Measurements from ENCODE around the gene CCDC88C.
A peak's percentile ranks its signal among the peaks of the same experiment; 100 is the strongest.

The CCDC88C gene

DNA sequence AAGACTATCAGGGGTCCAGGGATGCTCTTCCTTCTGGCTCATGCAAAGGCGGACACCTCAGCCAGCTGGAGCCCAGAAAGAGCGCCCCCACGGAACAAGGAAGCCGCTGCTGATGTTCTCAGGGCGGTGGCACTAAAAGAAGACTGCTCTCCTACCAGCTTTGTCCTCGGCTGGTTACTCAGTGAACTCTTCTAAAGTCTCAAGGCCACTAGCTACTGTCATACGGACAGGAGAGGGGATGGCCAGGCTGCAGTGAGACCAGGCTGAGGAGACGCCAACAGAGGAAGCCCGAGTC, 59.6 kb downstream of the CCDC88C start:
- TF ChIP-seq, protein P1, sequence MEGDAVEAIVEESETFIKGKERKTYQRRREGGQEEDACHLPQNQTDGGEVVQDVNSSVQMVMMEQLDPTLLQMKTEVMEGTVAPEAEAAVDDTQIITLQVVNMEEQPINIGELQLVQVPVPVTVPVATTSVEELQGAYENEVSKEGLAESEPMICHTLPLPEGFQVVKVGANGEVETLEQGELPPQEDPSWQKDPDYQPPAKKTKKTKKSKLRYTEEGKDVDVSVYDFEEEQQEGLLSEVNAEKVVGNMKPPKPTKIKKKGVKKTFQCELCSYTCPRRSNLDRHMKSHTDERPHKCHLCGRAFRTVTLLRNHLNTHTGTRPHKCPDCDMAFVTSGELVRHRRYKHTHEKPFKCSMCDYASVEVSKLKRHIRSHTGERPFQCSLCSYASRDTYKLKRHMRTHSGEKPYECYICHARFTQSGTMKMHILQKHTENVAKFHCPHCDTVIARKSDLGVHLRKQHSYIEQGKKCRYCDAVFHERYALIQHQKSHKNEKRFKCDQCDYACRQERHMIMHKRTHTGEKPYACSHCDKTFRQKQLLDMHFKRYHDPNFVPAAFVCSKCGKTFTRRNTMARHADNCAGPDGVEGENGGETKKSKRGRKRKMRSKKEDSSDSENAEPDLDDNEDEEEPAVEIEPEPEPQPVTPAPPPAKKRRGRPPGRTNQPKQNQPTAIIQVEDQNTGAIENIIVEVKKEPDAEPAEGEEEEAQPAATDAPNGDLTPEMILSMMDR (conservative IDR thresholded peaks at IDR 0.05; ENCODE audit: control insufficient read depth, insufficient read depth, low read depth, low read length), result no peak
- no peak overlapping the region for H3K4me3 ChIP-seq (ENCODE audit: control insufficient read depth, low read depth, low read length)
- DNase-seq (ENCODE audit: low read depth), result no peak

- no peak for DNase-seq (ENCODE audit: low read depth)
- no peak overlapping the region for H3K4me3 ChIP-seq (ENCODE audit: control insufficient read depth, low read depth, low read length)
- TF ChIP-seq, protein P1 (conservative IDR thresholded peaks at IDR 0.05; ENCODE audit: control insufficient read depth, insufficient read depth, low read depth, low read length), result no peak
Measured at GRCh38 chr14:91357272-91358024, 60.2 kb downstream of the CCDC88C start.

GRCh38 chr14:91356181-91356763, 61.3 kb downstream of the CCDC88C start:
- no peak for DNase-seq (ENCODE audit: low read depth)
- H3K4me3 ChIP-seq (ENCODE audit: control insufficient read depth, low read depth, low read length), result no peak overlapping the region
- TF ChIP-seq, protein P1 (conservative IDR thresholded peaks at IDR 0.05; ENCODE audit: control insufficient read depth, insufficient read depth, low read depth, low read length), result no peak

- no peak overlapping the region for H3K4me3 ChIP-seq (ENCODE audit: control insufficient read depth, low read depth, low read length)
- no peak for DNase-seq (ENCODE audit: low read depth)
Measured at GRCh38 chr14:91354979-91355685, 62.5 kb downstream of the CCDC88C start.

GRCh38 chr14:91354221-91354916, 63.3 kb downstream of the CCDC88C start:
- TF ChIP-seq, protein P1 (conservative IDR thresholded peaks at IDR 0.05; ENCODE audit: control insufficient read depth, insufficient read depth, low read depth, low read length), result no peak
- peak; percentile 40 for DNase-seq (ENCODE audit: low read depth)
- no peak overlapping the region for H3K4me3 ChIP-seq (ENCODE audit: control insufficient read depth, low read depth, low read length)

More at GRCh38 chr14:91354979-91355685, 62.5 kb downstream of the CCDC88C start:
- TF ChIP-seq, protein P1 (conservative IDR thresholded peaks at IDR 0.05; ENCODE audit: control insufficient read depth, insufficient read depth, low read depth, low read length), result no peak
